Measurements from ENCODE around the gene WDFY2.

The WDFY2 gene

DNA sequence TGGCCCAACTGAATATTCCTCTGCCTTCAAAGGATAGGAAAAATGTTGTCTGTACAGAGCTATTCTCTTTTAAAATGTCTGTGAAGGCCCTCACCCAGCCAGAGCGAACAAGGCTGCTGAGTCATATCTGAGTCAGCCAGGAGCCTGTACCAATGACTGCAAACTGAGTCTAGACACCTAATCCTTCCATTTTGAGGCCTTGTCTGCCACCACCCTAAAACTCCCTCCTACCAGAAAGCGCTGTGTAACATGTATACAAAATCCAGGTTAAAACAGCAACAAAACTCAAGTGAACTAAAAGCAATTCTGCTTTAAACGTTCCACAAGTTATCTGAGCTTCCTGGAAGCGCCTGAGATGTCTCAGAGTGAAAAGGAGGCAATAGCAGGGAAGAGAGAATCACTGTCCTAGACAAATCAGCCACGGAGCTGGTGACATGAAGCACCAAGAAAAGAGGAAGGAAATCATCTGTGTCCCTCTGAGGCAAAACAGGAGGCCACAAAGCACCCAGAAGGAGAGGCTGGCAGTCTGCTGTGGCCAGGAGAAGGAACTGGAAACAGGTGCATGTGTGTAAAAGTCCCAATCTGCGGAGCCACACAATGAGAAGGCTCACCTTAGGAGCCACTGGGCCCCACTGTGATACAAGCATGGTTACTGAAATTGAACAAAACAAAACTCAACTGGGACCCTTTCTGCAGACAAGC lies 209.5 kb downstream of the WDFY2 start:
- peaks cover 12% of the 10 kb centered on the region for H3K36me3 Mint-ChIP-seq (ENCODE audit: low read depth)
- H3K9me3 Mint-ChIP-seq: no peaks in the 10 kb centered on the region
- peak overlapping the region; percentile 77 for H3K27ac Mint-ChIP-seq
- H3K27me3 Mint-ChIP-seq: peaks cover 14% of the 10 kb centered on the region
- H3K4me3 Mint-ChIP-seq: no peak overlapping the region
- intact Hi-C loops (cut with micrococcal nuclease): no loop called here
- H3K4me1 Mint-ChIP-seq (ENCODE audit: low read depth): peaks cover 28% of the 10 kb centered on the region

DNA sequence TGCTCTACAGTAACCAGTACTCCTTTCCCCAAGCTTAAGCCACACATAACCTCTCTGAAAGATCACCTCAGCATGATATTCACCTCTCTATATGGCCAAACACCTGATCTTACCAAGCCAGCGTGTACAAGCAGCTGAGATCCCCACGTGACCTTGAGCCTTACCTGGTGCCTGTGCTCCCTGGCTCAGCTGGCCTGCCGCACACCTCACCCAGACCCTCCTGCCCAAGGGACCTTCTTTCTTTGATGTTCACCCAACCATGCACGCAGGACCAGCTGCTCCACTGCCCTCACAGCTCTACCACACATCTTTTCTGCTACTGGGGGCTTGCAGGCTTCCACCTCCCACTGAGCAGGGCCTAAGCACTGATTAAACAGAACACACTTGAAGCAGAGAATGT lies 210.7 kb downstream of the WDFY2 start:
- intact Hi-C loops (cut with micrococcal nuclease): no loop called here
- H3K36me3 Mint-ChIP-seq (ENCODE audit: low read depth): peaks cover 12% of the 10 kb centered on the region

DNA sequence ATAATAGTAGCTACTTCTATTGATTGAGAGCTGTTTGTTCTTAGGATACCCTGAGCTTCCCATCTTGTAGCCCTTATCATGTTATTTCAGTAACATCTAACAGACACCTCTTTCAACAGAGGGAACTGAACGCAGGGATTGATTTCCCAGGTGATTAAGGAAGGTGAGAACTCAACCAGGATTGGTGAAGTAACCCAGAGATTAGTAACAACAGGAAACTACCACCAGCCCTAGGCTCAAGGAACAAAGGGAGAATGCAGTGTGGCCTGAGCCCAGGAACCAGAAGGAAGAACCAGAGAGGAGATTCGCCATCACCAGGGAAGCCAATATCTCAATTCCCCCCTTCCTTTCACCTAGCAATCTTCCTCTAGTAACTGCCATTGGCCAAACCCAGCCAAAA lies 211.2 kb downstream of the WDFY2 start:
- Mint-ChIP-seq H3K9me3 (no peaks in the 10 kb centered on the region), H3K4me1 (ENCODE audit: low read depth) (peaks cover 28% of the 10 kb centered on the region), H3K27ac (peak overlapping the region; percentile 33), H3K36me3 (ENCODE audit: low read depth) (peaks cover 12% of the 10 kb centered on the region), H3K4me3 (no peak overlapping the region), H3K27me3 (peaks cover 26% of the 10 kb centered on the region)
- intact Hi-C loops (cut with micrococcal nuclease): no loop called here

More for the DNA sequence above, 210.7 kb downstream of the WDFY2 start:
- H3K4me3 Mint-ChIP-seq: no peak overlapping the region
- peaks cover 28% of the 10 kb centered on the region for H3K4me1 Mint-ChIP-seq (ENCODE audit: low read depth)
- peak overlapping the region; percentile 33 for H3K27ac Mint-ChIP-seq
- H3K27me3 Mint-ChIP-seq: peaks cover 22% of the 10 kb centered on the region
- no peaks in the 10 kb centered on the region for H3K9me3 Mint-ChIP-seq

DNA sequence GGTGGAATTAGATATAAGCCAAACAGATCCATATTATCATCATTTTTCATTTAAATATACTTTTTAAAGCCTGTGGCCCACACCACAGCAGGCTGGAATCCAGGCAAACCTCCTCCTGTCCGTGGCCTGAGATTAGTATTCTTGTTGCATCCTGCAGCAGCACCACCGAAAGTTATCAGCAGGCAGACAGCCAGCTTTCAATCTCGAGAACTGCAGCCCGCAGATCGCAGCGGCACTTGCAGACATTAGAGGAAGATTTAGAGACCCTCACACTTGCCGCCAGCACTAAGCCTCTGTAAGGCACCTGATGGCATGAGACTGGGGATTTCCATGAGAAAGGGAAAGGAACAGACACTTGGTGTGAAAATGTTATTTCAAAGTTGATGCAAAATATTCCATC lies 212.3 kb downstream of the WDFY2 start:
- no peak overlapping the region for H3K4me3 Mint-ChIP-seq
- no peaks in the 10 kb centered on the region for H3K9me3 Mint-ChIP-seq
- H3K27me3 Mint-ChIP-seq: peaks cover 25% of the 10 kb centered on the region
- H3K36me3 Mint-ChIP-seq (ENCODE audit: low read depth): peaks cover 6% of the 10 kb centered on the region
- H3K4me1 Mint-ChIP-seq (ENCODE audit: low read depth): peaks cover 35% of the 10 kb centered on the region
- intact Hi-C loops (cut with micrococcal nuclease): no loop called here
- no peak overlapping the region for H3K27ac Mint-ChIP-seq

DNA sequence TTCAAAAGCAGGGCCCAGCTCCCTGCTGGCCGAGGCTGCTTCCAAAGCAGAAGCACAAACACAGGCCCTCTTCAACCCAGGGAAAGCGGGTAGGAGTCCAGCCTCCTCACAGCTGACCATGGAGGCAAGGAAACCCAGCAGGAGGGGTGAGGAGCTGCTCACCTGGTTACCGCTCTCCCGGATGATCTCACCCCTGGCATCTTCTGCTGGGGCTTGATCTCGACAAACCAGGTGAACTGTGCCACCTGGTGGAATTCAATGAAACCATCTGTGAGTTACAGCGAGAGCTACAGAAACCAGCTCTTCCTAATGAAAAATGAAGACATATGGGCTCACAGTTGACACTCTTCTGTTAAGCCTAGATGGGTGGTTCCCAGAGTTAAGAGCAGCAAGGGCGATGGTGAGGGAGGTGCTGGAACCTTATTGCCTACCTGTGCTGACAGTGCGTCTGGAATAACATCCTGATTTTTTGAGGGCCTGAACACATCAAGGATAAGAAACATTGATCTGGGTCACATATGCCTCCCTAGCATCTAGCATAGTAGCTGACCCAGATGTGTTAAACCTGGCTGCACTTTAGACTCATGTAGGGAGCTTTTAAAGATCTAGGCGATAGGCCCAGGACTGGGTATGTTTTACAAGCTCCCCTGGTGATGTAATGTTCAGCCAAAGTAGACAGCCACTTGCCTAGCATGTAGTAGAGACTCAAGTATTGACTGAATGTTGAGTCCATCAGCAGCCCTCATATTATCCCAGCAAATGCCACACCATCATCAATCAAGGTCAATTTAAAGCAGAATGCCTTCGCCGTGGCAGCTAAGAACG lies 213.6 kb downstream of the WDFY2 start:
- intact Hi-C loops (cut with micrococcal nuclease): no loop called here
- Mint-ChIP-seq H3K4me1 (ENCODE audit: low read depth) (peaks cover 42% of the 10 kb centered on the region), H3K27ac (no peak overlapping the region), H3K9me3 (no peaks in the 10 kb centered on the region), H3K36me3 (ENCODE audit: low read depth) (peaks cover 6% of the 10 kb centered on the region), H3K4me3 (no peak overlapping the region), H3K27me3 (peaks cover 25% of the 10 kb centered on the region)

DNA sequence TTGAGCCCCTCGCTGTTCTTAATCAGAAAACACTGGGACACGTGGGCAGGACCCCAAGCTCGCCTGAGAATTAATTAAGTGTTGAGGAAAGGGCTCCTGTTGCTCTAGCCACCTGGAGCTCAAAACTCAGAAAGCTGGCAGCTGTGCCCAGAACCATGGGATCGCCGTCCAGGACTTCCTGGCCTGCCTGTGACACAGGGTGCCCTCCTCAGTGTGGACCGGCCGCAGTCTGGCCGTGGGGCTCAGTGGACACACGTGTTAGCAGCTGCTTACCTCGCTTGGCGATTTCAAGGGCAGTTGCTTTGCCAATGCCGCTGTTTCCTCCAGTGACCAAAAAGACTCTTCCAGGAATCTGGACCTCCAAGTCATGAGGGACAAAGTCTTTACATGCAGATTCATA lies 215.0 kb downstream of the WDFY2 start:
- H3K36me3 Mint-ChIP-seq (ENCODE audit: low read depth): peaks cover 6% of the 10 kb centered on the region
- H3K9me3 Mint-ChIP-seq: no peaks in the 10 kb centered on the region
- H3K27me3 Mint-ChIP-seq: peaks cover 25% of the 10 kb centered on the region
- intact Hi-C loops (cut with micrococcal nuclease): no loop called here
- H3K4me1 Mint-ChIP-seq (ENCODE audit: low read depth): peaks cover 37% of the 10 kb centered on the region
- H3K4me3 Mint-ChIP-seq: no peak overlapping the region
- H3K27ac Mint-ChIP-seq: no peak overlapping the region

DNA sequence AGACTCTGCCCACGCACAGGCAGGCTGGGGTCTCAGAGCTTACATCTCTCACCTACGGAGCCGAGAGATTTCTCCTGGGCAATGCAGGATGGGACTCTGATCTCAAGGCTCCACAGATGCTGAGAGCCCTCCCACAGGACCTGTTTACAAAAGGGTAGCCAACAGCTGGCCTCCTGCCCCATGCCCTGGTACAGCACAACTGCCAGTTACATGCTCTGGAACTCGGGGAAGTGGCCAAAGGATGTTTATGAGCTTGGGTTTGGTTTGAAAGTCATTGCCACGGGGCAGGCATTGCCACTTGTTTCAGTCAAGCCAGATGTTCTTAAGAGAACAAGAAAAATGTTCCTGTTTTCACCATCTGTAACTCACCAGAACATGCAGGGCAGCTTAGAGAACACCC lies 216.2 kb downstream of the WDFY2 start:
- intact Hi-C loops (cut with micrococcal nuclease): loop anchor here (5.0 kb wide), 2 partner anchors 213 to 348 kb away; partner anchors contain the start of gene INTS6
- Mint-ChIP-seq H3K36me3 (ENCODE audit: low read depth) (peaks cover 6% of the 10 kb centered on the region), H3K4me1 (ENCODE audit: low read depth) (peaks cover 39% of the 10 kb centered on the region), H3K9me3 (no peaks in the 10 kb centered on the region), H3K4me3 (no peak overlapping the region), H3K27me3 (peaks cover 26% of the 10 kb centered on the region), H3K27ac (no peak overlapping the region)

DNA sequence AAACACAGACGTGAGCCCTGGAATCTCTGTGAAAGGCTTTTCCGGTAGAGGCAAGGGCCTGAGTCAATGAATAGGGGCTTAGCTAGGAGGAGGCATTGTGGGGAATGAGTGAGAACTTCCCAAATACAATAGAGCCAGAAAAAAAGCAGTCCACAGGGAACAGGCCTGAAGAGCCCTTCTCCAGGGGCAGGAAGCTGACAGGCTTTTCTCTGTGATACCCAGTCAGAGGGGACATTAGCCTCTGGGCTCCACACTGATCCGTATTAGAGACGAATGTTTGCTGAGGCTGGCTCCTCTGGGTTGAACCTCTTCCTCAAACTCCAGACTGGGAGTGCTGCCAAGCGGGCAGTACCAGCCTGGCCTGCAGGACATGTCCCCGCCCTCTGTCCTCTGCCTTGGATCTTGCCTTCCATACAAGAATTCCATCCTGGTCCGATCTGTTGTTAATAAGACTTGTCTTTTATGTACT lies 217.4 kb downstream of the WDFY2 start:
- Mint-ChIP-seq H3K4me3 (no peak overlapping the region), H3K27me3 (peaks cover 22% of the 10 kb centered on the region), H3K4me1 (ENCODE audit: low read depth) (peaks cover 46% of the 10 kb centered on the region), H3K9me3 (no peaks in the 10 kb centered on the region), H3K36me3 (ENCODE audit: low read depth) (peaks cover 6% of the 10 kb centered on the region), H3K27ac (peak overlapping the region; percentile 24)
- intact Hi-C loops (cut with micrococcal nuclease): loop anchor here (5.0 kb wide), 2 partner anchors 214 to 349 kb away; partner anchors contain the start of gene INTS6

DNA sequence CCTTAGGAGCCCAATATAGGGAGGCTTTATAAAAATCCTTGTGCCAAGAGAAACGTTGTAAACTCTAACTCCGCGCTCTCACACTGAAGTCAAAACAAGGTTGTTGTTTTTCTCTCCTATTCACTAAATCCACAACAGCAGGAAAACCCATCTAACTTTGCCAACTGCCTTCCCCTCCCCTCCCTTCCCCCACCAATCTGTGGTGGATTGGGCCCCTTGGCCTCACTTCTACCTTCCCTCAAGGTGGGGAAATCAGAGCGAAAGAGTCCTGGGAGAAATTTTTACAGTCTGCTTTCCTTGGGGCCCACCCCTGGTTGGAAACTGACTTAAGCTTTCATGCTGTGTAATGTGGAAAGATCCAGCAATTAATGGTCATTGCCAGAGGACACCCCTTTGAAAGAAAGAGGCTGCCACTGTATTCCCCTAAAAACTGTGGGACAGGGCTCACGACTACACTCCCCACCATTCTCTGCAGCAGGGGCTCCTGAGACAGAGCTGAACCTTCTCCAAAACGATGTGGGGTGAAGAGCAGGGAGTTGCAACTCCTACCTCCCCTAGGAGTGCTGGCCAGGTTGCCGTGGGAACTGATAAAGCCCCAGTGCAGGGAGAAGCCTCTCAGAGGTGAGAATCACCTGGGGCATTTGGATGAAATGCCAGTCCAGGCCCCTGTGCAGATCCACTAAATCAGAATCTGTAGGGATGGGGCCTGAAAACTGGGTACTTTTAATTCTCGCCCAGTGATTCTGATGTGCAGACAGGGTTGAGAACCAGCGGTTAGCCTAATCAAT lies 218.6 kb downstream of the WDFY2 start:
- intact Hi-C loops (cut with micrococcal nuclease): loop anchor here (5.0 kb wide), 2 partner anchors 216 to 351 kb away; partner anchors contain the start of gene INTS6
- Mint-ChIP-seq H3K36me3 (ENCODE audit: low read depth) (no peaks in the 10 kb centered on the region), H3K4me3 (peak overlapping the region; percentile 82), H3K27me3 (peaks cover 20% of the 10 kb centered on the region), H3K4me1 (ENCODE audit: low read depth) (peaks cover 48% of the 10 kb centered on the region), H3K9me3 (no peaks in the 10 kb centered on the region), H3K27ac (peak overlapping the region; percentile 90)

DNA sequence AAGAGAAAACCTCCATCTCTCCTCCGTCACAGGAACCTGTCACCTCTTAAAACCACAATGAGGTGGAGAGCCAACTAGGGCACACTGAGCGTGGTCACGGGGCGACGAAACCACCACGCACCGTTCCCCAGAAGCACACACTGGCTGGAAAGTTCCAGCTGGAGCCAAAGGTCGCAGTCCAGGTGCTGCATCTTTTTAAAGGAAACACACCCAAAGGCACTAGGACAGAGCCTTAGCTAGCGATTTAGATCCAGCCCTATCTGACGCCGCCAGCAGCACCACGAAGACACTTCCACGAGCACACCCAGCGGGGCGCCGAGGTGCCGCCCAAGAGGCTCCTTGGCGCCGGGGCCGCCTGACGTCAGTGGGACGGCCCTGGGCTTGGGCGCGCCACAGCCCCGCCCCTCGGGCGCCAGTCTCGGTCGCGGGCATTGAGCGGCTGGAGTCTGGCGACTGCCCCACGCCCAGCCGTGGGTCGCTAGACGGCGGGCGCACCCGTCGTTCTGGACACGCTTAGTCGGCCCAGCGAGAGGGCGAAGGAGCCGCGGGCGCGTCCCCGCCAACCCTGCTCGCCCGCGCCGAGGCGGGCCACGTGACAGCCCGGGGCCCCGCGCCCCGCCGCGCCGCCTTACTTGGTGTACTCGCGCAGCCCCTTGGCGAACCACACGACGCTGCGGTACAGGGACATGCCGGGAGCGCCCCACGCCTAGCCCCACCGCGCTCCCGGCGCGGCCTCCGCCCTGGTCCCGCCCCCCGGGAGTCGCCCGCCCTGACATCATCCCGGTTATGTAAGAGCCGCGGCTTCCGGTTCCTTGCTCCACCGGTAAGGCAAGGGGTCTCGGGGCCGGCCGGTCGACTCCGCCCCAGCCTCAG lies 219.4 kb downstream of the WDFY2 start, which contains the start of gene DHRS12:
Gene DHRS12 (minus strand): TSS at position 742 of the 873 bp plus-strand sequence. CDS start 4,504 bp downstream, outside the sequence.
- peaks cover 48% of the 10 kb centered on the region for H3K4me1 Mint-ChIP-seq (ENCODE audit: low read depth)
- H3K36me3 Mint-ChIP-seq (ENCODE audit: low read depth): no peaks in the 10 kb centered on the region
- H3K4me3 Mint-ChIP-seq: peak within 1 kb of the TSS; percentile 82
- peaks cover 17% of the 10 kb centered on the region for H3K27me3 Mint-ChIP-seq
- H3K27ac Mint-ChIP-seq: peak within 1 kb of the TSS; percentile 90
- intact Hi-C loops (cut with micrococcal nuclease): loop anchor here (5.0 kb wide), 2 partner anchors 216 to 351 kb away; partner anchors contain the start of gene INTS6
- no peaks in the 10 kb centered on the region for H3K9me3 Mint-ChIP-seq

DNA sequence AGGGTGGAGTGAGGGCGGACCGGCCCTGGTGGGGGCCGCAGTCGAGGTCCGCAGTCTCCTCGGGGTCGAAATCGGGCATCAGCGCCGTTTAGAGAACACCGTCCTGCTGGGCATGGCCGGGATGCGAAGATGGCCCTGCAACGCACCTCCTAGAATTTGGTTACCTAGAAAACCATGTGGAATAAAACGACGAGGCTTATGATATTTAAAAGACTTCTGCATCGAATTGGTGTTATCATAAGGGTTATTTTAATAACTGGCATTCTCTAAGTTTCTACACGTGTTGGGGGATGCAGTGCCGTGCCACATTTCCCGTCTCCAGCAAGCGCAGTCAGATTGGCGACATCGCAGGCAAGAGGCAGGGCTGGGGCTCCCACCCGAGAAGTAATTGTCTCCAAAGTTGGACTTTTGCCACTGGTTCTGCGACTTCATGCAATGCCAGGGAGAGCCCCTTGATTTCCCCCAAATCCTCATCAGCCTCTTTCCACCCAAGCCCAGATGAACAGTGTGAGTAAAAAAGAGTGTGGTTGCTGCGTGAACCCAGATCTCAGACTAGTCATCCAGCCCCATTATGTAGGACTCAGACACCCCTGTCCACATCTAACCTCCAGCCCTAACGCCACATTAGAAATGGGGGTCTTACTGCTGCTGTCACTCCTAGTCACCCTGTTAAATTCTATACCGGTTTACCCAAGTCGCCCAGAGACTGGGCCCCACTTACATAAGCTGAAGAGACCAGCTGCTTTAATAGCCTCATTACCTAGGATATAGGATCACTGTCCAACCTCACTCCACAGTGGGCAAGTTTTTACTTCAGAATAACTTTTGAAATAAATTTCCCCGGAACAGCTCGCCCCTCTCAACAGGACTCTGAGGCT lies 220.3 kb downstream of the WDFY2 start:
- H3K27me3 Mint-ChIP-seq: peaks cover 12% of the 10 kb centered on the region
- peaks cover 48% of the 10 kb centered on the region for H3K4me1 Mint-ChIP-seq (ENCODE audit: low read depth)
- intact Hi-C loops (cut with micrococcal nuclease): loop anchor here (5.0 kb wide), 2 partner anchors 217 to 352 kb away; partner anchors contain the start of gene INTS6
- no peaks in the 10 kb centered on the region for H3K9me3 Mint-ChIP-seq
- peak overlapping the region; percentile 90 for H3K27ac Mint-ChIP-seq
- H3K36me3 Mint-ChIP-seq (ENCODE audit: low read depth): no peaks in the 10 kb centered on the region
- H3K4me3 Mint-ChIP-seq: peak overlapping the region; percentile 82

DNA sequence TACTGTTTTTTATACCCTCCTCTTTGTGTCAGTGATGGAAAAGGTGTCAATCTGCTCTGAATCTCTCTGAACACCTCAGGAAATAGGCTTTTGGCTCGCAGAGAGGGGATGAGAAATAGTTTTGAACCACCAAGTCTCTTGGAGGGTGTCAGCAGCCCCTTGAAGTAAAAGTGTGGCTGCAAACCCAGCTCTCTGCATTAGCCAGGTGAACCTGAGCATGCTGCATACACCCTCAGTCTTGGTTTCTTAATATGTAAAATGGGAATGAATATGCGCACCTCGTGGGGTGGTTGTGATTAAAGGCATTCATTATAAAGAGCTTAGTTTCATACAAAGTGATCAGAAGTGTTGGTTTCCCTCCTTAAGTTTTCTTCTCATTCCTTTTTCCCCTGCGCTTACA lies 221.1 kb downstream of the WDFY2 start:
- Mint-ChIP-seq H3K4me1 (ENCODE audit: low read depth) (peaks cover 48% of the 10 kb centered on the region), H3K27me3 (peaks cover 6% of the 10 kb centered on the region), H3K36me3 (ENCODE audit: low read depth) (no peaks in the 10 kb centered on the region), H3K27ac (peak overlapping the region; percentile 90), H3K4me3 (no peak overlapping the region), H3K9me3 (no peaks in the 10 kb centered on the region)
- intact Hi-C loops (cut with micrococcal nuclease): no loop called here

Data from dendritic cell treated with granulocyte-macrophage colony-stimulating factor and Interleukin-4, amounts not matched to agents 40 ng/mL and 50 ng/mL, for 4 days (primary cell).